Activated CD8-positive, alpha-beta T cell treated with anti-CD3 and anti-CD28 coated beads for 36 hours (primary cell): ENCODE data around the gene DPF3. TPM values are rescaled to one million over a fixed set of nuclear protein-coding genes. Genes with fewer than 3 reads are reported as not detected.

ENCODE experiments used
- ATAC-seq: fragments of 200-7000 bp; cut with Tn5 transposase; one replicate; pipeline ENCODE4 v1.10.0; 2021; ENCODE audit warnings: mild to moderate bottlenecking, moderate library complexity
- CTCF ChIA-PET: fragments of 350-600 bp; sonication (Branson Sonifier 250); formaldehyde crosslinking; loops from one replicate; lab custom pipeline; 2021; ENCODE audit warnings: antibody characterized with exemption; lab: Charles Lee
- POLR2A ChIA-PET: fragments of 350-600 bp; sonication (Branson Sonifier 250); formaldehyde crosslinking; loops from one replicate; lab custom pipeline; 2021; ENCODE audit warnings: antibody characterized with exemption; lab: Charles Lee
- DNase-seq: peaks from one replicate; pipeline ENCODE4 v3.0.0-alpha.2; 2020
- H3K27ac Mint-ChIP-seq: one replicate; pipeline ENCODE4 v1.8.0; 2021; ENCODE audit warnings: mild to moderate bottlenecking, mixed read lengths
- H3K27me3 Mint-ChIP-seq: one replicate; pipeline ENCODE4 v1.8.0; 2021; ENCODE audit warnings: mixed read lengths
- H3K36me3 Mint-ChIP-seq: one replicate; pipeline ENCODE4 v1.8.0; 2021; ENCODE audit warnings: low read depth, mixed read lengths
- H3K4me1 Mint-ChIP-seq: one replicate; pipeline ENCODE4 v1.8.0; 2021; ENCODE audit warnings: low read depth, mixed read lengths
- H3K4me3 Mint-ChIP-seq: one replicate; pipeline ENCODE4 v1.8.0; 2021; ENCODE audit warnings: mild to moderate bottlenecking, moderate library complexity, mixed read lengths
- H3K9me3 Mint-ChIP-seq: one replicate; pipeline ENCODE4 v1.8.0; 2021; ENCODE audit warnings: mixed read lengths
- CTCF ChIP-seq: fragments of 200-600 bp; IDR thresholded peaks from one replicate; pipeline ENCODE4 v1.8.0; 2022; ENCODE audit warnings: antibody characterized with exemption, mild to moderate bottlenecking
- intact Hi-C: fragments of 100-400 bp; cut with micrococcal nuclease; formaldehyde crosslinking; loops from one replicate; pipeline ENCODE4 v1.10.0; 2022
- total RNA-seq, 2 experiments: library from RNA; stranded (reverse); gene quantifications; one replicate each; pipeline ENCODE4 v1.2.3, GENCODE V29; 2021

Gene DPF3
- total RNA-seq, 2 experiments from 2014 or later: 0.13 to 0.54 TPM

GRCh38 chr14:72826039-72826438 lies 67.9 kb downstream of the DPF3 start:
- Mint-ChIP-seq H3K36me3 (no peaks in the 10 kb centered on the region), H3K9me3 (no peaks in the 10 kb centered on the region), H3K27me3 (peaks cover 20% of the 10 kb centered on the region), H3K4me3 (no peak overlapping the region), H3K27ac (no peak overlapping the region), H3K4me1 (no peaks in the 10 kb centered on the region)
- intact Hi-C loops: no loop called here
- ATAC-seq: no peak
- POLR2A ChIA-PET: no interaction called here
- CTCF ChIA-PET: interaction anchor here (1.4 kb wide), 1 partner anchor 79 kb away, joined by 3 read pairs; no protein-coding TSS in a partner anchor
- no peak for DNase-seq
- no peak for TF ChIP-seq CTCF

GRCh38 chr14:72825486-72825885 lies 68.4 kb downstream of the DPF3 start:
- peaks cover 15% of the 10 kb centered on the region for H3K27me3 Mint-ChIP-seq
- no peak overlapping the region for H3K4me3 Mint-ChIP-seq

DNA sequence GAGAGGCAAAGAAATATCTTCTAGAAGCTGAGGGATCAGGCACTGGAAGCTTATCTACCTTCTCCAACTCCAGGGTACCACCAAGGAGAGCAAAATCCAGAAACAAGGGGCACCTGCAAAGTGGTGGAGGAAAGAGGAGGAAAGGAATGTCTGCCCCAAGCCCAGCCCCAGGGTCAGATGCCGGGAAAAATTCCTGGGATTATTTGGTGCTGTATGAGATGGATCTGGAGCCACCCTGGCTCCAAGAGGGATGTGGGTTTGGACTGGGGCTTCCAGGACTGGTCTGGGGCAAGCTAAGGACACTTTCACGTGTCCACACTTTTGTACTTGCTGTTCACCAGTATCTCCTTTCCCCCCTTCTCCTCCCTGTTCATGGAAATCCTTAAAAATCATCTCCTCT lies 69.8 kb downstream of the DPF3 start:
- POLR2A ChIA-PET: no interaction called here
- Mint-ChIP-seq H3K4me1 (no peaks in the 10 kb centered on the region), H3K36me3 (no peaks in the 10 kb centered on the region), H3K9me3 (no peaks in the 10 kb centered on the region), H3K27ac (no peak overlapping the region), H3K27me3 (peaks cover 10% of the 10 kb centered on the region), H3K4me3 (no peak overlapping the region)
- CTCF ChIA-PET: no interaction called here
- intact Hi-C loops: no loop called here
- no peak for DNase-seq
- no peak for ATAC-seq
- TF ChIP-seq CTCF: no peak

More at GRCh38 chr14:72825486-72825885, 68.4 kb downstream of the DPF3 start:
- H3K9me3 Mint-ChIP-seq: no peaks in the 10 kb centered on the region
- ATAC-seq (no peak), DNase-seq (no peak)
- ChIA-PET CTCF (no interaction called here), POLR2A (no interaction called here)
- no peaks in the 10 kb centered on the region for H3K36me3 Mint-ChIP-seq
- intact Hi-C loops: no loop called here
- TF ChIP-seq CTCF: no peak
- H3K4me1 Mint-ChIP-seq: no peaks in the 10 kb centered on the region
- no peak overlapping the region for H3K27ac Mint-ChIP-seq

- intact Hi-C loops: no loop called here
- DNase-seq (no peak), ATAC-seq (no peak)
- Mint-ChIP-seq H3K27me3 (peaks cover 10% of the 10 kb centered on the region), H3K27ac (no peak overlapping the region), H3K4me3 (no peak overlapping the region), H3K36me3 (no peaks in the 10 kb centered on the region), H3K9me3 (peaks cover 2% of the 10 kb centered on the region), H3K4me1 (no peaks in the 10 kb centered on the region)
- TF ChIP-seq CTCF: no peak
- POLR2A ChIA-PET: no interaction called here
- CTCF ChIA-PET: interaction anchor here (0.8 kb wide), 1 partner anchor 81 kb away, joined by 3 read pairs; no protein-coding TSS in a partner anchor
Measured at GRCh38 chr14:72822946-72823611, 70.8 kb downstream of the DPF3 start.

- CTCF ChIA-PET: interaction anchor here (1.6 kb wide), 1 partner anchor 11 kb away, joined by 3 read pairs; no protein-coding TSS in a partner anchor
- peaks cover 11% of the 10 kb centered on the region for H3K4me1 Mint-ChIP-seq
- peaks cover 2% of the 10 kb centered on the region for H3K9me3 Mint-ChIP-seq
- no peak overlapping the region for H3K4me3 Mint-ChIP-seq
- H3K27me3 Mint-ChIP-seq: peaks cover 6% of the 10 kb centered on the region
- no peak for DNase-seq
- no peak for TF ChIP-seq CTCF
- H3K36me3 Mint-ChIP-seq: no peaks in the 10 kb centered on the region
- ATAC-seq: no peak
- H3K27ac Mint-ChIP-seq: no peak overlapping the region
- POLR2A ChIA-PET: no interaction called here
- intact Hi-C loops: no loop called here
Measured at GRCh38 chr14:72818998-72819397, 74.9 kb downstream of the DPF3 start.
